B cell (primary cell): Measurements from ENCODE around the gene FARP2. TPM values are rescaled to one million over a fixed set of nuclear protein-coding genes. Genes with fewer than 3 reads are reported as not detected.

Experiments used
- ATAC-seq: fragments of 200-7000 bp; cut with Tn5 transposase; one replicate; pipeline ENCODE4 v1.10.0; 2021; ENCODE audit warnings: low read depth, mild to moderate bottlenecking, moderate number of reproducible peaks, moderate library complexity
- CTCF ChIA-PET: fragments of 350-600 bp; sonication (Branson Sonifier 250); formaldehyde crosslinking; loops from one replicate; lab custom pipeline; 2021; ENCODE audit warnings: antibody characterized with exemption, inconsistent platforms; lab: Charles Lee
- POLR2A ChIA-PET: fragments of 350-600 bp; sonication (Branson Sonifier 250); formaldehyde crosslinking; loops from one replicate; lab custom pipeline; 2021; ENCODE audit warnings: antibody characterized with exemption; lab: Charles Lee
- DNase-seq: peaks from one replicate; pipeline ENCODE4 v3.0.0; 2013
- H2AFZ ChIP-seq: 2 replicates; pipeline ENCODE4 v1.6.1; 2012; ENCODE audit warnings: mild to moderate bottlenecking, low read depth, low read length; ENCODE audit not compliant: insufficient read depth, poor library complexity, severe bottlenecking
- H3K27ac ChIP-seq, 2 donors: 1 replicate in 1 of 2; 2 replicates in 1 of 2; pipeline ENCODE4 v1.5.1; 2012 to 2013; ENCODE audit warnings: low read length in 2 of 2, mild to moderate bottlenecking in 2 of 2, moderate library complexity in 1 of 2
- H3K27me3 ChIP-seq, 4 experiments: fragments of 200-600 bp in 1 of 4; sonication (generic) in 1 of 4; replicated peaks in 1 of 4; 1 replicate in 2 of 4; 2 replicates in 2 of 4; pipeline versions ENCODE4 v1.6.1 to v1.7.0; 2013 to 2016; ENCODE audit warnings: low read length in 3 of 4, mild to moderate bottlenecking in 2 of 4, mixed read lengths in 1 of 4, moderate library complexity in 1 of 4; ENCODE audit not compliant: insufficient read depth in 4 of 4, control insufficient read depth in 3 of 4; ENCODE audit errors: control extremely low read depth in 1 of 4
- H3K36me3 ChIP-seq, 2 experiments: replicated peaks in 1 of 2; 1 replicate in 1 of 2; 2 replicates in 1 of 2; pipeline versions ENCODE4 v1.6.1 to v1.7.1; 2013; ENCODE audit warnings: low read length in 1 of 2; ENCODE audit not compliant: insufficient read depth in 2 of 2, control insufficient read depth in 1 of 2; ENCODE audit errors: control extremely low read depth in 1 of 2, extremely low read depth in 1 of 2
- H3K4me1 ChIP-seq, 2 donors: fragments of 200-600 bp in 1 of 2; sonication (generic) in 1 of 2; 1 replicate in 1 of 2; 2 replicates in 1 of 2; pipeline versions ENCODE4 v1.5.1 to v1.6.1; 2013 to 2017; ENCODE audit warnings: low read length in 2 of 2; ENCODE audit not compliant: control insufficient read depth in 2 of 2, insufficient read depth in 2 of 2
- H3K4me2 ChIP-seq: replicated peaks from 2 replicates; pipeline ENCODE3; 2012; ENCODE audit warnings: mild to moderate bottlenecking, low read depth, low read length; ENCODE audit not compliant: poor library complexity, severe bottlenecking
- H3K4me3 ChIP-seq, 5 experiments: fragments of 200-600 bp in 1 of 5; sonication (generic) in 1 of 5; 1 replicate in 3 of 5; 2 replicates in 2 of 5; pipeline versions ENCODE4 v1.5.1 to v1.7.0; 2011 to 2016; ENCODE audit warnings: low read length in 4 of 5, mild to moderate bottlenecking in 4 of 5, low read depth in 2 of 5, control low read depth in 1 of 5, moderate library complexity in 1 of 5; ENCODE audit not compliant: insufficient read depth in 1 of 5; ENCODE audit errors: control extremely low read depth in 1 of 5, extremely low read depth in 1 of 5
- H3K79me2 ChIP-seq: fragments of 200-600 bp; sonication (generic); one replicate; pipeline ENCODE4 v1.6.0; 2016; ENCODE audit warnings: low read length; ENCODE audit not compliant: control insufficient read depth, insufficient read depth
- H3K9ac ChIP-seq: fragments of 200-600 bp; sonication (generic); 2 replicates; pipeline ENCODE4 v1.6.1; 2017; ENCODE audit warnings: mild to moderate bottlenecking, low read length, moderate library complexity
- H3K9me3 ChIP-seq, 3 donors: one replicate each; pipeline versions ENCODE4 v1.6.1 to v1.7.1; 2013; ENCODE audit warnings: low read length in 2 of 3; ENCODE audit not compliant: control insufficient read depth in 2 of 3, insufficient read depth in 1 of 3; ENCODE audit errors: control extremely low read depth in 1 of 3
- H4K20me1 ChIP-seq: 2 replicates; pipeline ENCODE4 v1.6.0; 2012; ENCODE audit warnings: mild to moderate bottlenecking, low read length; ENCODE audit not compliant: insufficient read depth, control insufficient read depth, poor library complexity, severe bottlenecking
- H3K27ac Mint-ChIP-seq: one replicate; pipeline ENCODE4 v1.8.0; 2021; ENCODE audit warnings: mixed read lengths
- H3K27me3 Mint-ChIP-seq: one replicate; pipeline ENCODE4 v1.8.0; 2021; ENCODE audit warnings: mixed read lengths
- H3K4me1 Mint-ChIP-seq: one replicate; pipeline ENCODE4 v1.8.0; 2021; ENCODE audit warnings: mixed read lengths
- H3K4me3 Mint-ChIP-seq: one replicate; pipeline ENCODE4 v1.8.0; 2021; ENCODE audit warnings: mixed read lengths
- H3K9me3 Mint-ChIP-seq: one replicate; pipeline ENCODE4 v1.8.0; 2022; ENCODE audit warnings: mixed read lengths; ENCODE audit not compliant: insufficient read depth
- CTCF ChIP-seq: fragments of 200-600 bp; IDR thresholded peaks from one replicate; pipeline ENCODE4 v1.8.0; 2022; ENCODE audit warnings: antibody characterized with exemption, mild to moderate bottlenecking
- EZH2 ChIP-seq: IDR thresholded peaks from 2 replicates; pipeline ENCODE4 v1.6.1; 2012; ENCODE audit warnings: borderline replicate concordance, low read depth, mild to moderate bottlenecking, moderate library complexity, low read length; ENCODE audit not compliant: insufficient read depth, poor library complexity, severe bottlenecking
- WGBS: methylation state at CpG from one replicate; pipeline ENCODE4 v1.1.5; 2013; ENCODE audit warnings: missing lambda C conversion rate; ENCODE audit not compliant: insufficient coverage; 5-methylcytosine and 5-hydroxymethylcytosine counted together
- intact Hi-C: fragments of 100-400 bp; cut with micrococcal nuclease; formaldehyde crosslinking; loops from one replicate; pipeline ENCODE4 v1.10.0; 2022
- polyA plus RNA-seq: library from polyadenylated mRNA; depleted of rRNA; stranded (reverse); fragments of >200 nt; gene quantifications from 2 replicates; pipeline ENCODE4 v1.2.3, GENCODE V29; 2012
- total RNA-seq, 2 donors: library from RNA; stranded (reverse); fragments of 120-200 nt in 1 of 2; gene quantifications; 1 replicate in 1 of 2; 2 replicates in 1 of 2; pipeline versions ENCODE4 v1.2.3 to v1.2.4, GENCODE V29; 2013 to 2022

The FARP2 gene
- total and polyA plus RNA-seq, 2 donors (not counting 1 experiment from before 2014, with no cell fraction given) = 37.1 to 114 TPM

- peaks cover 0 to 9% of the 10 kb centered on the region in 2 experiments for H3K36me3 ChIP-seq
- no peak overlapping the region for H3K27ac Mint-ChIP-seq
- peaks cover 59% of the 10 kb centered on the region for H4K20me1 ChIP-seq
- no peaks in the 10 kb centered on the region for H3K27me3 ChIP-seq
- peak overlapping the region; percentile 7 for H3K4me3 Mint-ChIP-seq
- H3K4me1 Mint-ChIP-seq = peaks cover 77% of the 10 kb centered on the region
- no peaks in the 10 kb centered on the region for H3K9me3 Mint-ChIP-seq
- DNase-seq (no peak), ATAC-seq (no peak)
- H3K27ac ChIP-seq = no peak overlapping the region
- no peaks in the 10 kb centered on the region for H3K27me3 Mint-ChIP-seq
- H2AFZ ChIP-seq = no peak overlapping the region
- intact Hi-C loops = no loop called here
- 100% methylated on average over 3 of the region's 8 CpGs for WGBS
- H3K4me3 ChIP-seq = no peak overlapping the region
- H3K4me1 ChIP-seq = peaks cover 44% of the 10 kb centered on the region in 2 donors
- POLR2A ChIA-PET = no interaction called here
- peaks cover 94% of the 10 kb centered on the region for H3K79me2 ChIP-seq
- H3K9me3 ChIP-seq = no peaks in the 10 kb centered on the region
- CTCF ChIA-PET = no interaction called here
- no peak overlapping the region for H3K9ac ChIP-seq
- TF ChIP-seq EZH2 = no peak
- no peak for TF ChIP-seq CTCF
- no peak overlapping the region for H3K4me2 ChIP-seq
Observed at GRCh38 chr2:241320394-241320793, 35.7 kb upstream of the FARP2 start.

DNA sequence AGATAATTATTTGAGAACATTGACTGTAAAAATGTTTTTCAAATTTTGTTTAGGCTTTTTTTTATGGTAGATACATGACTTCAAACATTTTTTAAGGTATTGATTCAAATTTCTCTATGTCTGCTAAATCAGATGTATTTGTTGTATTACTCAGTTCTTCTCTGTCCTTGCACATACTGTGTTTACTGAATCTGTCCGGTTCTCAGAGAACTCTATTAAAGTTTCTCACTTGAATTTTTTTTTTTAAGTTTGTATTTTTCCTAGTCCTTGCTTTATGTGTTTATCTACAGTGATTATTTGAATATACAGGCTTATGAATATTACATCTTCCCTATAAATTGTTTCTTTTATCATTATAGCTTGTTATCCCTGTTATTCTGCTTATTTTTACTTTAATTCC is 35.1 kb upstream of the FARP2 start:
- WGBS = no CpG with 5 or more reads among the region's 1 CpG
- peaks cover 66% of the 10 kb centered on the region for H4K20me1 ChIP-seq
- peak overlapping the region; percentile 42 for H3K4me3 Mint-ChIP-seq
- ChIA-PET POLR2A (no interaction called here), CTCF (no interaction called here)
- no peaks in the 10 kb centered on the region for H3K27me3 Mint-ChIP-seq
- peaks cover 98% of the 10 kb centered on the region for H3K79me2 ChIP-seq
- no peak overlapping the region for H3K27ac ChIP-seq
- H3K9me3 ChIP-seq = no peaks in the 10 kb centered on the region
- H3K4me1 ChIP-seq = peaks cover 45% of the 10 kb centered on the region in 2 donors
- ATAC-seq = no peak
- no peaks in the 10 kb centered on the region for H3K9me3 Mint-ChIP-seq
- intact Hi-C loops = no loop called here
- H3K4me1 Mint-ChIP-seq = peaks cover 80% of the 10 kb centered on the region
- H3K4me2 ChIP-seq = no peak overlapping the region
- DNase-seq = no peak
- no peak for TF ChIP-seq EZH2
- no peak for TF ChIP-seq CTCF
- no peak overlapping the region for H3K27ac Mint-ChIP-seq
- H3K36me3 ChIP-seq = peaks cover 2 to 11% of the 10 kb centered on the region in 2 experiments
- no peak overlapping the region for H3K4me3 ChIP-seq
- no peak overlapping the region for H2AFZ ChIP-seq
- H3K9ac ChIP-seq = no peak overlapping the region
- H3K27me3 ChIP-seq = no peaks in the 10 kb centered on the region
